Heart left ventricle (tissue), 16 donors: ENCODE measurements around the gene NR1D1. TPM values are rescaled to one million over a fixed set of nuclear protein-coding genes. Genes with fewer than 3 reads are reported as not detected.
A peak's percentile ranks its signal among the peaks of the same experiment; 100 is the strongest.

ENCODE experiments used
- ATAC-seq, 4 donors: fragments of 200-7000 bp; cut with Tn5 transposase; one replicate each; pipeline ENCODE4 v1.9.1; 2020 to 2022; ENCODE audit warnings: moderate library complexity in 4 of 4, mild to moderate bottlenecking in 3 of 4, moderate number of reproducible peaks in 1 of 4
- DNase-seq, 5 donors: peaks; one replicate each; pipeline ENCODE4 v3.0.0-alpha.2; 2020
- H3K27ac ChIP-seq, 12 donors: fragments of 200-600 bp; sonication (generic) in 4 of 12; one replicate each; pipeline versions ENCODE4 v1.5.0 to v1.8.0; 2016 to 2022; ENCODE audit warnings: mild to moderate bottlenecking in 2 of 12
- H3K27me3 ChIP-seq, 9 donors: fragments of 200-600 bp; sonication (generic) in 2 of 9; one replicate each; pipeline versions ENCODE4 v1.5.1 to v1.8.0; 2016 to 2022; ENCODE audit warnings: mild to moderate bottlenecking in 3 of 9
- H3K36me3 ChIP-seq, 9 donors: fragments of 200-600 bp; sonication (generic) in 2 of 9; one replicate each; pipeline versions ENCODE4 v1.5.0 to v1.8.0; 2018 to 2022; ENCODE audit warnings: mild to moderate bottlenecking in 2 of 9
- H3K4me1 ChIP-seq, 12 donors: fragments of 200-600 bp; sonication (generic) in 4 of 12; one replicate each; pipeline versions ENCODE4 v1.5.0 to v1.8.0; 2016 to 2022; ENCODE audit warnings: mild to moderate bottlenecking in 3 of 12
- H3K4me3 ChIP-seq, 12 donors: fragments of 200-600 bp; sonication (generic) in 4 of 12; one replicate each; pipeline versions ENCODE4 v1.5.0 to v1.8.0; 2017 to 2022; ENCODE audit warnings: mild to moderate bottlenecking in 9 of 12, moderate library complexity in 4 of 12
- H3K9me3 ChIP-seq, 12 donors: fragments of 200-600 bp; sonication (generic) in 4 of 12; one replicate each; pipeline versions ENCODE4 v1.5.0 to v1.8.0; 2016 to 2022; ENCODE audit warnings: mild to moderate bottlenecking in 1 of 12
- POLR2A ChIP-seq, 2 donors: fragments of 450-650 bp; IDR thresholded peaks; one replicate each; pipeline ENCODE4 v1.6.1; 2017; ENCODE audit warnings: antibody characterized with exemption in 2 of 2, mild to moderate bottlenecking in 2 of 2, moderate library complexity in 2 of 2
- WGBS, 4 donors: extraction: QIAGEN DNeasy Blood & Tissue Kit in 2 of 4; methylation state at CpG; one replicate each; pipeline versions ENCODE4 v1.1.5 to v1.1.7; 2013 to 2018; 5-methylcytosine and 5-hydroxymethylcytosine counted together
- intact Hi-C, 10 donors: fragments of 100-400 bp; cut with DNase I; formaldehyde crosslinking; loops; one replicate each; pipeline versions ENCODE4 v1.11.1 to v1.14.2; 2022
- polyA plus RNA-seq, 2 donors: library from polyadenylated mRNA; stranded (reverse); fragments of 200-250 nt; gene quantifications; one replicate each; pipeline ENCODE4 v1.2.3, GENCODE V29; 2013
- total RNA-seq, 9 donors: library from RNA; depleted of rRNA in 2 of 9; stranded (reverse); fragments of >200 nt in 2 of 9; fragmentation: NEBNext Ultra II Directional in 3 of 9; extraction: Animal tissue kit (Norgen Biotek cat#: 25700) in 3 of 9; gene quantifications; one replicate each; pipeline versions ENCODE4 v1.1.0 to v1.2.4, GENCODE V29; 2016 to 2023
- TF ChIP-seq, protein P1 (sequence below), 12 donors: fragments of 200-600 bp; sonication (generic) in 4 of 12; IDR thresholded peaks; one replicate each; pipeline versions ENCODE4 v1.5.0 to v1.8.0; 2018 to 2022; ENCODE audit warnings: antibody characterized with exemption in 12 of 12, mild to moderate bottlenecking in 5 of 12
- donor health status: ischemic (EF 13 %, LVEDD 7.1; RV severe dilation, severe dysfunction).
- donor health status: healthy with polysubstance abuse.
- donor health status: DM: no; HTN: yes; CAD: no.
- donor health status: DM: no; HTN: no; CAD: no.
- donor health status: ischemic (EF 25% LVEDD 6.9; RV normal size, moderate dysfunction).
- donor health status: ischemic (EF 25% LVEDD 5.7; RV mildly dilated, moderate dysfunction).
- donor health status: healthy.
- donor health status: DM: yes; HTN: yes; CAD: no.
- donor health status: ischemic (EF 35%, LVEDD 5.7; RV mildly dilated, moderate dysfunction).
- donor health status: nonischemic (EF 11% LVEDD 7.7; RV severe dilation, severe dysfunction).
- donor health status: DM: yes; HTN: yes; CAD: no.
- donor health status: PGD.
- donor health status: ischemic (EF 29% LVEDD 5.4; RV normal size, mild dysfunction).
- donor health status: nonischemic (EF 23%, LVEDD 6.1; RV moderate dilation, normal function).

Gene NR1D1
- total and polyA plus RNA-seq, 11 donors: 5.8 to 36.1 (median 20.2) TPM

DNA sequence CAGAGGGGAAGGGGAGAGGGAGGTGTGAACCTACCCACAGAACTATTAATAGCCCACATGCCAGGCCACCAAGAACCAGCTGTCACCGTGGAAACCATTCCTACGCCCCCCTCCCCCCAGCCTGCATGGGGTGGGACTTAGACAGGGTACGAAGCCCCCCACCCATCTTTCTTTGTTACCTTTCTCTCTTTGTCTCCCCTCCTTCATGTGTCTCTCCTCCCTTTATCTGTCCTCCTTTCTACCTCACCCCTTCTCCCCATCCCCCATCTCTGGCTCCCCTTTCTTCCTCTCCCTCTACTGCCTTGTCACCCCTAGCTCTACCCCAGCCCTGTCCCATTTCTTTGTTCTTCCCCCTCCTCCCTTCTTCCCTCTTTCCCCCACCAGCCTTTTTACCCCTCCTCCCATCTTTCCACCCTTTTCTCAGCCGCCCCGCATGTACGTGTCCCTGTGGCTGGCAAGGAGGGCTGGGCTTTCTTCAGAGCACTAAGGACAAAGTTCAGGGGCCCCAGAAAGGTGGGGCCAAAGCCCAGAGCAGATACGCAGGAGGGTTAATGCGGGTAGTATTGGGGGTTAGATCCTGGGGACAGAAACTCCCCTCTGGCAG is 29.6 kb downstream of the NR1D1 start:
- H3K4me3 ChIP-seq: peak overlapping the region in 7 of 12 donors; percentile 14 to 54 (median 40)
- H3K4me1 ChIP-seq: peaks cover 43 to 99% (median 89%) of the 10 kb centered on the region in 12 donors
- intact Hi-C loops: no loop called here
- DNase-seq (peak in 2 of 5 donors; percentile 27 to 32), ATAC-seq (no peak)
- peaks cover 0 to 13% (median 9%) of the 10 kb centered on the region in 9 donors for H3K36me3 ChIP-seq
- no peak for TF ChIP-seq POLR2A (IDR thresholded peaks at IDR 0.05)
- TF ChIP-seq, protein P1, sequence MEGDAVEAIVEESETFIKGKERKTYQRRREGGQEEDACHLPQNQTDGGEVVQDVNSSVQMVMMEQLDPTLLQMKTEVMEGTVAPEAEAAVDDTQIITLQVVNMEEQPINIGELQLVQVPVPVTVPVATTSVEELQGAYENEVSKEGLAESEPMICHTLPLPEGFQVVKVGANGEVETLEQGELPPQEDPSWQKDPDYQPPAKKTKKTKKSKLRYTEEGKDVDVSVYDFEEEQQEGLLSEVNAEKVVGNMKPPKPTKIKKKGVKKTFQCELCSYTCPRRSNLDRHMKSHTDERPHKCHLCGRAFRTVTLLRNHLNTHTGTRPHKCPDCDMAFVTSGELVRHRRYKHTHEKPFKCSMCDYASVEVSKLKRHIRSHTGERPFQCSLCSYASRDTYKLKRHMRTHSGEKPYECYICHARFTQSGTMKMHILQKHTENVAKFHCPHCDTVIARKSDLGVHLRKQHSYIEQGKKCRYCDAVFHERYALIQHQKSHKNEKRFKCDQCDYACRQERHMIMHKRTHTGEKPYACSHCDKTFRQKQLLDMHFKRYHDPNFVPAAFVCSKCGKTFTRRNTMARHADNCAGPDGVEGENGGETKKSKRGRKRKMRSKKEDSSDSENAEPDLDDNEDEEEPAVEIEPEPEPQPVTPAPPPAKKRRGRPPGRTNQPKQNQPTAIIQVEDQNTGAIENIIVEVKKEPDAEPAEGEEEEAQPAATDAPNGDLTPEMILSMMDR (IDR thresholded peaks at IDR 0.05): no peak
- H3K27me3 ChIP-seq: no peaks in the 10 kb centered on the region
- WGBS, 4 donors: 27 to 34% (median 30%) methylated on average over 8 of the region's 8 CpGs
- H3K9me3 ChIP-seq: no peaks in the 10 kb centered on the region
- H3K27ac ChIP-seq: peak overlapping the region; percentile 79 to 100 (median 95)

DNA sequence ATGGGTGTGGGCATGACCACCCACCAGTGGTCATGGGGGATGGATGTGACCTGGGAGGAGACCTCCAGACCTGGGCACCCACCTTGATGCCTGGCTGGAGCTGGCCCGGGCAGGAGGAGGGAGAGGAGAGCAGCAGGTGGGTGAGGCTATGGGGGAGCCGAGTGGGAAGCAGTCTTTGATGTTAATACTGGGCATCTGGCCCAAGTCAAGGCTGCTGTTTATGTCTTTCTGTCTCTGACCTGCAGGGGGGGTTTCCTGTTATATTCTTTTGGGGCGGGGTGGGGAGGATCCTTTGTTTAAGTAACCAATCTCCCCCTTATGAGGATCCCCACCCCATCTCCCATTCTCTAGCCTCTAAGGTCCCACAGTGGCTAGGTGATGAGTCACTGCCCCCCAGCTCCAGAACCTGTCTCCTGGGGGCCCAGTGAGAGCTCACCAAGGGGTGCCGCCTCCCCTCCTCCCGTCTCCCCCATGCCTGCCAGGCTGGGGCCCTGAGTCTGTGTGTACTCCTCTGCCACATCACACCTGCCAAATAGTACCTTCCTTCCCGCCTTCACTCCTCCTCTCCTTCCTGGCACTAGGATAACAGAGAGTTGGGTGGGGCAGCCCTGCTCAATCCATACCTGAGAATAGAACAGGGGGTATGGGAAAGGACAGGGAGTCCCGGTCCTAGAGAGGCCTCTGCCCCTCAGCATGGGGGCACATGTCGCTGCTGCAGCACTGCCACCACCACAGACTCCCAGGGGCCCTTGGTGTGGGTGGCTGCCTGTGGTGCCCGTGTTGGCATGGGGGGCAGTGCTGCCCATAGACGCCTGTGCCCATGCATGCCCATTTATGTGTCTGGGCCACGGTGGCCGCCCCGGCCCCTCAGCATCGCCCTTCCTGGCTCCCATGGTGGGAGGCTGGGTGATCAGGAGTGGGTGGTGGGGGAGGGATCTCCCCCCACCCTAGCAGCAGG is 30.4 kb downstream of the NR1D1 start:
- intact Hi-C loops: loop anchor here in 2 of 10 donors (5.0 kb wide), 1 partner anchor 42 kb away; no protein-coding TSS in a partner anchor

DNA sequence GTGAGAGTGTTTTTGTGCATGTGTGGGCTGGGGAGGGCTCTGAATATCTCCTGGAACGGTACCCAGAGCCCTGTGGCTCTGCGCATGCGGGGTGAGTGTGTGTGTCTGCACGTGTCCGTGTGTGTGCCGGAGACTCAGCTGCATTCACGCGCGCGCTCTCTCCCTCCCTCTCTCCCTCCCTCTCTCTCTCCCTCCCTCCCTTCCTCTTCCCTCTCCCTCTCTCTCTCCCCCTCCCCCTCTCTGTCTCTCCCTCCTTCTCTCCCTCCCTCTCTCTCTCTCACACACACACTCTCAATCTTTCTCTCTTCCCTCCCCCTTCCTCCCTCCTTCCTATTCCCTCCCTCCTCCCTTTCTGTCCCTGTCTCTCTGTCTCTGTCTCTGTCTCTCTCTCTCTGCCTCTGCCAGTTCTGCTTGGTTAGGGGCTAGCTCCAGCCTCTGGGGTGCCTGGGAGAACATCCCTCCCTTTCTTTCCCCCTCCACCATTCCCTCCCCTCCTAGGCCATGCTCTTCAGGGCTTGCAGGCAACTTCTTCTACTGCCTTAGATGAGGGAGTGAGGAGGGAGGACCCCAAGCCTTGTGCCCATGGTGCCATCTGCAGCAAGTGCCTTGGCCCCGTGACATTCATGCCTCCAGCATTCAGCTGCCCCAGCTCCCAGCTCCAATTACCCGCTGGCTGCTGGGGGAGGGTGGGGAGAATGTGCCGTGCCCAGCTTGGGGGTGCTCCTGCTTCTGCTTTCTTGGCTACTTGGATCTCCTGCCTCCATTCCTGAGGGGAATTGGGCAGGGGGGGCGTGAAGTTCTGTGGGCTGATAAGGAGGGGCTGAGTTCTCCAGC is 31.3 kb downstream of the NR1D1 start:
- Histone ChIP-seq H3K4me1 (peaks cover 38 to 99% (median 89%) of the 10 kb centered on the region in 12 donors), H3K4me3 (peak overlapping the region in 11 of 12 donors; percentile 11 to 54 (median 40)), H3K9me3 (no peaks in the 10 kb centered on the region), H3K27ac (peak overlapping the region; percentile 79 to 100 (median 95)), H3K36me3 (peaks cover 0 to 2% (median under 1%) of the 10 kb centered on the region in 9 donors), H3K27me3 (no peaks in the 10 kb centered on the region)
- peak; percentile 32 to 71 (median 54) for ATAC-seq
- peak; percentile 91 to 97 (median 93) for DNase-seq
- 3 to 6% (median 5%) methylated on average over 14 of the region's 14 CpGs for WGBS, 4 donors
- intact Hi-C loops: loop anchor here in 2 of 10 donors (5.0 kb wide), 1 partner anchor 43 kb away; no protein-coding TSS in a partner anchor
- no peak for TF ChIP-seq POLR2A (IDR thresholded peaks at IDR 0.05)
- TF ChIP-seq, protein P1 (IDR thresholded peaks at IDR 0.05): no peak

More for the DNA sequence above, 30.4 kb downstream of the NR1D1 start:
- H3K9me3 ChIP-seq: no peaks in the 10 kb centered on the region
- H3K4me3 ChIP-seq: peak overlapping the region in 11 of 12 donors; percentile 11 to 54 (median 36)
- peaks cover 0 to 11% (median 9%) of the 10 kb centered on the region in 9 donors for H3K36me3 ChIP-seq
- H3K4me1 ChIP-seq: peaks cover 39 to 99% (median 89%) of the 10 kb centered on the region in 12 donors
- DNase-seq: peak; percentile 48 to 71 (median 56)
- H3K27ac ChIP-seq: peak overlapping the region; percentile 79 to 100 (median 95)
- ATAC-seq: peak in 2 of 4 donors; percentile 2 to 12
- 12 to 20% (median 18%) methylated on average over 7 to 14 of the region's 14 CpGs for WGBS, 4 donors
- no peak for TF ChIP-seq POLR2A (IDR thresholded peaks at IDR 0.05)
- TF ChIP-seq, protein P1 (IDR thresholded peaks at IDR 0.05): peak in 9 of 12 donors; percentile 15 to 49 (median 35)
- no peaks in the 10 kb centered on the region for H3K27me3 ChIP-seq
